CD4-positive, alpha-beta T cell treated with Interleukin-15 for 1 hour (primary cell): ENCODE data around the gene KCNMA1.

ENCODE experiments used
- DNase-seq: peaks from one replicate; pipeline ENCODE4 v3.0.0-alpha.2; 2020

KCNMA1 gene

GRCh38 chr10:77287647-77288120, 349.9 kb downstream of the KCNMA1 start:
- DNase-seq = no peak

- DNase-seq = no peak
Observed at GRCh38 chr10:77286531-77287508, 350.8 kb downstream of the KCNMA1 start.

- no peak for DNase-seq
Observed at GRCh38 chr10:77285529-77286182, 352.0 kb downstream of the KCNMA1 start.

- no peak for DNase-seq
Observed at GRCh38 chr10:77284797-77285196, 352.8 kb downstream of the KCNMA1 start.

- DNase-seq = no peak
Observed at GRCh38 chr10:77283326-77283725, 354.3 kb downstream of the KCNMA1 start.

- no peak for DNase-seq
Observed at GRCh38 chr10:77282163-77282562, 355.4 kb downstream of the KCNMA1 start.

- no peak for DNase-seq
Observed at GRCh38 chr10:77281719-77282118, 355.9 kb downstream of the KCNMA1 start.

GRCh38 chr10:77279207-77279606, 358.4 kb downstream of the KCNMA1 start:
- no peak for DNase-seq

DNA sequence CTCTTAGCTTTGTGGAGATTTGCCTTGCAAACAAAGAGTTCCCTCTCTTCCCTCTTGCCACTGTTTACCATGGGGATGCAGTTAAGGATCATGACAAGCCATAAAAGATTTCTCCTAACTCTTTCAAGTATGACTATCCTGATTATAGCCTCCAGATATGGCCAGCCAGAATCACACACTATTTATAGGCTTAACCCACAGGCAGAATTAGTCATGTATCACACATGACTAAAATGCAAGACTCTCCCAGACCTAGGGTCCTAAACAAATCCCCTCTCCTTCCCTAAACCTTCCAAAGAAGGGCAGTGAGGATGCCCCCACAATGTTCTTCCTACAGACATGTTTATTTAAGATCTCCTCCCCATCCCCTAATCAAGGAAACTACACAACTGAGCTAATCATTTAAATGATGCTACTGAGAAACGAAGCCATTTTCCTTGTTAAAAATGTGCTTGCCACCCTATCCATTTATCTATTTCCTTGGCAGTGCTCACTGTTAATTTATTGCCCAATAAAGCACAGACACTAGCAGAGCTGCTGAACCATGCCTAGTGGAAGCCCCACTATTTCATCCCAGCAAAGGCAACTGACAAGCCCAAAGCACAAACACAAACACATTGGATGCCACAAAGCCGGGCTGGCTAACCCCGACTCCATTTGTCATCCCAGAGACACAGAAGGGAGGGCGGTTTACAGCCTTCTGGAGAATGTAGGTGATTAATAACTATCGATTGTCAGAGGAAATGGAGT, 363.4 kb downstream of the KCNMA1 start:
- DNase-seq = no peak

DNA sequence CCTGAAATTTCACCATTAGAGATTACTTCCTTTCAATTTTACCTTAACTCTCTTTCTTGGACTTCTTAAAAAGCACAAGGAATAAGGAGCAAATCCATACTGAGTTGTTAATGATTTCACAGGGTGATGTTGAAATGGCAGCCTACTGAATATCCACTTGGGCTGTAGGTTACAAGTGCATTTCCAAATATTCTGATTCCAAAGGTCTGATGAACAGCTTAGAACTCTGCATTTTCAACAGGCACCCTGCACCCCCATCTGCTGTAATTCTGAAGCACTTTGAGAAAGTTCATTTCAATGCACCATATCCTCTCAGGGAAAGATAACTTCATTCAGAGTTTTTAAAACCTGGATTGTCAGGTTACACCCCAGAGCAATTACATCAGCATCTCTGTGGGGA, 368.4 kb downstream of the KCNMA1 start:
- no peak for DNase-seq

DNA sequence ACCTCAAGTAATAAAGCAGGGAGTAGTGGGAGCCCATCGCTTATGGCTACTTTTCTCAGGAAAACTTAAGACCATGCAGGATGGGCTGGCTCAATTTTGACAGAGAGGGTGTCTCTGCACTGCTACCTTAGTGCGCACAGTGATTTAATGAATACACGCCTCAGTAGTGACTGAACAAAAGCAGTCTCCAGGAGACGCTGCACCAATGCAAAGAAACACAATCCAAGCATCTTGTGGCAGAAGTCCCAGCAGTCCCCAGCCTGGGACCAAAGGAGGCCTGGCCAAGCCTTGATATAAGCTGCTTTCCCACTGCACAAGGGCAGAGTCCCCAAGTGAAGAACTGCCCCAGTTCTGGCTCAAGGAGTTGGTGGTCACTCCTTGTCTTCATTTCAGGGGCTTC, 368.9 kb downstream of the KCNMA1 start:
- DNase-seq = no peak

DNA sequence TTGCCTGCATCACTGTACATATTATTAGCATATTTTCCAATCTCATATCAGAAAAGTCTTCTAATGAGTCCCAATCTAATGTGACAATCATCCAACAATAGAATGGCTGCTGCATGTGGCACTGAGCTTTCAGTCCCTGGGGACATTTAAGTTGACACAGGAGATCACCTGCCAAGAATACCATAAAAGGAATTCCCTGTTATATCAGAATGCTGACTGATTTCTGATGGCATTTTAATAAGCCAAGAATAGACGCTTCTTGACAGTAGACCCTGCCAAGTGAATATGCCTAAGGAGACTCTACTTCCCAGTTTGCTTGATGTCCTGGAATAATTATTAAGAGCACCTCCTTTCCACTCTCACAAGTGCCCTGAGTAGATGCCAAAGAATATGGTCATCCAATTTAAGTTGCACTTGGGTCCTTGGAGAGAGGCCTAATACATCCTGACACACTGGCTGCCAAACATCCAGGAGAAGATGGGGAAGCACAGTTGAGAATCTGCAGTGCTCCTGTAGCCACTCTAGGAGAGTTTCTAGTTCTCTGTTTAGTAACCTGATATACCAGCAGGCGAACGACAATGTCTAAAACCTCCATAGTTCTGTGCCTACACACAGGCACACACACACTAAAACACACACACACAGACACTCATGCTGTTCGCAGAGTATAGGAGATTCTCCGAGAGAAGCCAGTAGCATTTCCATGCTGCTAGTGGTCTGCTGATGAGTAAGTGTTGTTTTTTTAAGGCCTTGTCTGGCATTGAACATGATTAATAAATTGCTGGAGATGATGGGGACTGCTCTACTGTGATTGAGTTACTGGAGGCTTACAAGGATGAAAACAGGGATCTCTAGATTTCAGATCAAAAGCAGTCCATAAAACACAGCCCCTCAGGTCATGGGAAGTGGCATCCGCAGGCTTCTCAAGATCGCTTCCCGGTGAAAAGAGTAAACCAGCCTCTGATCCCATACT, 369.6 kb downstream of the KCNMA1 start:
- no peak for DNase-seq

GRCh38 chr10:77266242-77266641, 371.4 kb downstream of the KCNMA1 start:
- no peak for DNase-seq

- no peak for DNase-seq
Observed at GRCh38 chr10:77264527-77264926, 373.1 kb downstream of the KCNMA1 start.

DNA sequence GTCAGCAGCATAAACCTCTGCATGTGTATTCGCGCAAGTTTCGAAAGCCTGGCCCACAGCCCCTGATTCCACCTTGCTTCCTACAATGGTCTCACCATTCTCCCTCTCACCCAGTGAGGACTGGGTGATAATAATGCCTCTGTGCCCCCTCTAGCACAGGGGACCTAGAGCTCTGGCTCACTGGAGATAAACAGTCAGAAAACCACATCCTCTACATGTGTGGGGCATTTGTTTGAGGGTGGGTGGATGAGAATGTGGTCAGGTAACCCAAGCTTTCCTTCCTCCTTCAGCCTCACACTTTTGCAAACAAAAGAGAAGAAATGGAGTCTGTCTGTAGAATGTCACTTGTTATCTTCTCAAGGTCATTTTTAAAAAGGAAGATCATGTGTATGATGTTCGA, 373.5 kb downstream of the KCNMA1 start:
- DNase-seq = no peak

DNA sequence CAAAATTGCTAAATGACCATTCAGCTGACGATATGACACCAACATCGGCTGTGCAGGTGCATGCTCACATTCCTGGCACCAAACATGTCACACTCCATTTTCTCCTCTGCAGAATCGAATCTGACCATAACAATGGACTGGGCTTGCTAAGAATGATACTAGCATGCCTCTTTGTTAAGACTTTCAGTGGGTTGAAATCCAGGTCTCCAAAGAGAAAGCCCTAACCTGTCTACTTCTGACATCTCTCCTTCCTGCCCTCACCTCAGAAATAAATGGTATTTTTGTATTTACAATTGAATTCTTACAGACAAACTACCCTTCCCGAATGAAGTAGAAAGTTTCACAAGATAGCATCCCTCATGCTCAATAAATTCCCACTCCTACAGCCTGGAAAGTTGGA, 373.9 kb downstream of the KCNMA1 start:
- DNase-seq = no peak

DNA sequence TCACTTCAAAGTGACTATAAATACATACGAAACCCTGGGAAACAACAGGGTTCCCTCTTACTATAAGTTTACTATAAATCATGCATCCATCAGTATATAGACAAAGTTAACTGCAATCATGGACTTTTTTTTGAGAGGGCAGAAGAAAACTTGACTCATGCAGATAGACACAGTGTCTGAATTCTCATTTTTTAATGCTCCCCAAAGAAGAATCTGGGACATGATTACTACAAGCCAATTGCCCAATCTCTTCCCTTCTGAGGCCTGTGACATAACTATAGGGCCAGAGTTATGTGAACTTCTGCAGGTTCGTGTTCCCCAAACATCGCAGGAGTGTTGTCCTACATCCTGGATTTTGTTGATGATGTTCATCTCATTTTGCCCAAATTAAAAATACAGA, 376.5 kb downstream of the KCNMA1 start:
- no peak for DNase-seq

- DNase-seq = no peak
Observed at GRCh38 chr10:77259171-77259874, 378.3 kb downstream of the KCNMA1 start.

- DNase-seq = no peak
Observed at GRCh38 chr10:77256346-77256745, 381.3 kb downstream of the KCNMA1 start.

DNA sequence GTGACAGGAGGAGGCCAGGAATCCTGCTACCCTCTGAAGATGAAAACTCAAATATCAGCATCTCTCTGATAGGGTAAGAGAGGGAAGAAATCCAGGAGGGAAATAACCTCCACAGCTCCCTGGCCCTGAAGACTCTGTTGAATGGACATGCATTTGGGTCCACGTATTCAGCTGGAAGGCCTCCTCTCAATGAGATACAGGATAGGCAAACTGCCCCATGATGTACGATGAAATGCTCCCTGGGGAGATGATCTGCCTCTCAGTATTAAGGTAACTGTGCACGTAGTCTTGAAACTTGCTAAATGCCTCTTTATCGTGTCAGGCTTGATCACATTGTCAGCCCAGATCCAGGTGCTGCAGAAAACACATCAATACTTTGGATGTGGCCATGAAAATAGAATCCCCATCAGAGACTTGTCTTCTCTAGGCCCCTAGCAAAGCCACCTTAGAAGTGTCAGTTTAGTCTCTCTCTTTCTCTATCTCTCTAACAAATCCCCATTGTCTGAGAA, 384.0 kb downstream of the KCNMA1 start:
- no peak for DNase-seq

DNA sequence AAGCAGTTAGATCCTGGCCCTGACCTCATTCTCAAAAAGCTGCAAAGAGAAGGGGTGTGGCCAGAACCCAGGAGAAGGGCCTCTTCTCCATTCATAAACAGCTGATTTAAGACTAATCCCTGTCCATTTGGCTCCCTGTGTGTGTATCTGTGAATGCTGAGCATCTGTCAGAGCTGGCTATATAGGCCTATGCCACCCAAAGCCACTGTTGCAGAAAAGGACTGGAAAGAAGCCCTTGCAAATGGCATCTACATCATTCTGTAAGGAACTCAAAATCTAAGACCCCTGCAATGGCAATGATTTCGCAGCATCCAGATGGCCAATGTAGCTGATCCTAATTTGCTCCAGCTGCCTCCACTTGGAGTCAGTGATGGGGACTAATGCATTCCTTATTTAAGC, 384.5 kb downstream of the KCNMA1 start:
- no peak for DNase-seq
